Frontal cortex (tissue), 4 donors: ENCODE data around the gene RAP2B. TPM values are rescaled to one million over a fixed set of nuclear protein-coding genes. Genes with fewer than 3 reads are reported as not detected.
"Not testable (repeated sequence)": the region's sequence is repeated elsewhere in the genome, so short reads cannot be mapped to it uniquely, and the experiment has no call there.

Source experiments
- DNase-seq, 2 donors: peaks; one replicate each; pipeline ENCODE4 v3.0.0; 2012; ENCODE audit warnings: low spot score in 2 of 2
- FAIRE-seq: peaks from 2 replicates; lab custom pipeline; 2012; peaks lifted over from hg19 to GRCh38; lab: Jason Lieb, UNC
- total RNA-seq: library from RNA; depleted of rRNA; stranded (reverse); fragments of >200 nt; gene quantifications from one replicate; pipeline ENCODE4 v1.2.3, GENCODE V29; 2014
- donor health status: control.
- donor health status: control.
- donor health status: control.

The RAP2B gene
- 42.8 TPM for total RNA-seq

DNA sequence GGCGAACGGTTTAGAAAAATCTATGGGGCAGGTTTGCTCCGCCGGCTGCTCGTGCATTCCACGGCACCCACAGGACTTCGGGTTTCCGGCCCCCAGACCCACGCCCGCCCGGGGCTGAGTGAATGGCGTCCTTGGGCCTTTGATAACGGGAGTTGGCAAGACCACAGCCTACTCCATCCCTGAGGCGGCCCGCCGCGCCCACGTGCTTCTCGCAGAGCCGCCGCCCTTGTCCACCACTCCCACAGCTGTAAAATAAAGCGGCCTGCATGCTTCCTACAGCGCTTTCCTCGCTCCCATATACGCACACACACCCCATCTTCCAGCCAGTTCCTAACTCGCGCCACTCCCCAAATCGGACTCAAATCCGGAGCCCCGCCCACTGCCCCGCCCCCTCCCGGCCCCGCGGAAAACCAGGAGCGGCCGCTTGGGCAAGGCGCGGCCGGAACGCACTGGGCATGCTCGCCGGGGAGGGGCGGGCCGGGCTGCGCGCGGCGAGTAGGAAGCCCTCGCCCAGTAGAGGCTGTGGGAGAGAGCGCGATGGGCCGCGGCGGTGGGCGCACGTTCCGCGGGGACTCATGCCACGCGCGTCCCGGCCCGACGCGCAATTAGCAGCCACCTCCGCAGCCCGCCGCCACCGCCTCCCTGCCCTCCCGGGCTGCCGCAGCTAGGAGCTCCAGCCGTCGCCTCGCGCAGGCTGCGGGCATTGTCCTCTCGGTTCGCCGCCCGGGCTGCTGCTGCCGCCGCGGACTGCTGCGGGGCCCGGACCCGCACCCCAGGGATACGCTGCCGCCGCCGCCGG, at the start of gene RAP2B:
RAP2B (plus strand) TSS at position 513 of the 799 bp plus-strand sequence. CDS start 468 bp downstream, outside the sequence.
- DNase-seq (peak; percentile 92 to 97), FAIRE-seq (no peak)

DNA sequence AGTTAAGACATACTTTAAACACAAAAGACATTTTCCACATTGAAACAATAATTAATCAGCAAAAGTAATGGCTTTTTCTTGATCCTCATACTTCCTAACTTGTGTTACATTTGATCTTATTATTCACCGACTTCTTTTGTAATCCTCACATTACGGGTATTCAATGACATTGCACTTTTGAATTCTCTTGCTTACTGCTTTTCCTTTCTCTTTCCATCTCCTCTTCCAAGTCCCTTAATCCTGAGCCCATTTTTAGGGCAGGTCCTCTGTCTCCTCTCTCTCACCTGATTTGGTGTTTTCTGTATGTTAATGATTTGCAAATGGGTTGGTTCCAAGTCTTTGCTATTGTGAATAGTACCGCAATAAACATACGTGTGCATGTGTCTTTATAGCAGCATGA, 48.5 kb upstream of the RAP2B start:
- DNase-seq: no peak
- no peak for FAIRE-seq

DNA sequence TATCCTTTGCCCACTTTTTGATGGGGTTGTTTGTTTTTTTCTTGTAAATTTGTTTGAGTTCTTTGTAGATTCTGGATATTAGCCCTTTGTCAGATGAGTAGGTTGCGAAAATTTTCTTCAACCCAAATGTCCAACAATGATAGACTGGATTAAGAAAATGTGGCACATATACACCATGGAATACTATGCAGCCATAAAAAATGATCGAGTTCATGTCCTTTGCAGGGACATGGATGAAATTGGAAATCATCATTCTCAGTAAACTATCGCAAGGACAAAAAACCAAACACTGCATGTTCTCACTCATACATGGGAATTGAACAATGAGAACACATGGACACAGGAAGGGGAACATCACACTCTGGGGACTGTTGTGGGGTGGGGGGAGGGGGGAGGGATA, 47.8 kb upstream of the RAP2B start:
- not testable (repeated sequence) for DNase-seq, FAIRE-seq

DNA sequence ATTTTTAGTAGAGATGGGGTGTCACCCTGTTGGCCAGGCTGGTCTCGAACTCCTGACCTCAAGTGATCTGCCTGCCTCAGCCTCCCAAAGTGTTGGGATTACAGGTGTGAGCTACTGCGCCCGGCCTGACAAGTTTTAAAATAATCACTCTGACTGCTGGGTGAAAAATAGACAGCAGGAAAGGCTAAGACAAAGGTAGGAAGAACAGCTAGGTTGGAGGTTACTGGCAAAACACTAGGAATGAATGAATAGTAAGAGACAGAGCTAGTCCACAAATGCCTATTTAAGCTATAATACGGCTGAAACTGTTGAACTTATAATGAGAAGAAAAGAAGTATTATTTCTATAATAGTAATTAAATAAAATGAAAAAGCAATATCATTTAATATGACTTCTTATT, 46.7 kb upstream of the RAP2B start:
- no peak for DNase-seq

DNA sequence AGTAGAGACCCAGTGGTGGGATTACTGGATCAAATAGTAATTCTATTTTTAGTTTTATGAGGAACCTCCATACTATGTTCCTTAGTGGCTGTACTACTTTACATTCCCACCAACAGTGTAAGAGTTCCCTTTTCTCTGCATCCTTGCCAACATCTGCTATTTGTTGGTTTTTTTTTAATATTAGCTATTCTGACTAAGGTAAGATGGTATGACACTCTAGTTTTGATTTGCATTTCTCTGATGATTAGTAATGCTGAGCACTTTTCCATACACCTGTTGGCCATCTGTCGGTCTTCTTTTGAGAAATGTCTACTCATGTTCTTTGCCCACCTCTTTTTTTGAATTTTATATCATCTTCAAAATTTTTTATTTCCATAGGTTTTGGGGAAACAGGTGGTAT, 34.2 kb upstream of the RAP2B start:
- no peak for DNase-seq
- no peak for FAIRE-seq

More for the DNA sequence above, 46.7 kb upstream of the RAP2B start:
- FAIRE-seq: no peak

DNA sequence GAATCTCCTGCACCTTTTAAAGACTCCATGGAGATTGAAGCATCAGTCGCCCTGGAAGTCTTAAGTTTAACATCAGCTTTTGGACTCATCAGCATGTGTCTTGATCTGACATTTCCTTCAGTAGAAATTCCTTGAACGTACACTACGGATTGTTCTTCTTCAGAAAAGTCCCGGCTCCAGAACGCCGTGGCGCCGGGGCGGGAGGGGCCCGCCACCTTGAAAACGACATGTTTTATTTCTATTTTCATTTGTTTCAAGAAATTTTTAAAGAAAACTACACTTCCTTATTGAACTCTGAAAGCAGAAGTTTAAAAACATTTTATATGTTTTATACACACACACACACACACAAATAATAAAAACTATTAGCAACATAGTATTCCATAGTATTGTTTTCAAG, 32.6 kb upstream of the RAP2B start:
- no peak for FAIRE-seq
- DNase-seq: no peak

DNA sequence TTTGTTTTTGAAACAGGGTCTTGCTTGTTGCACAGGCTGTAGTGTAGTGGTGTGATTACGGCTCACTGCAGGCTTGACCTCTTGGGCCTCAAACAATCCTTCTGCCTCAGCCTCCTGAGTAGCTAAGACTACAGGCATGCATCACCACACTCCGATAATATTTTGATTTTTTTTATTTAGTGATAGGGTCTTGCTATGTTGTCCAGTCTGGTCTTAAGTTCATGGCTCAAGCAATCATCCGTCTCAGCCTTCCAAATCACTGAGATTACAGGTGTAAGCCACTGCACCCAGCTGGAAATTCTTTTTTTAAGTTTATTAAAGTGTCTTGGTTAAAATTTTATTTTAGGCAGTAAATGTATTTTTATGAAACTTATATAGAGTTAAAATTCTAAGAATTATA, 32.2 kb upstream of the RAP2B start:
- no peak for FAIRE-seq

DNA sequence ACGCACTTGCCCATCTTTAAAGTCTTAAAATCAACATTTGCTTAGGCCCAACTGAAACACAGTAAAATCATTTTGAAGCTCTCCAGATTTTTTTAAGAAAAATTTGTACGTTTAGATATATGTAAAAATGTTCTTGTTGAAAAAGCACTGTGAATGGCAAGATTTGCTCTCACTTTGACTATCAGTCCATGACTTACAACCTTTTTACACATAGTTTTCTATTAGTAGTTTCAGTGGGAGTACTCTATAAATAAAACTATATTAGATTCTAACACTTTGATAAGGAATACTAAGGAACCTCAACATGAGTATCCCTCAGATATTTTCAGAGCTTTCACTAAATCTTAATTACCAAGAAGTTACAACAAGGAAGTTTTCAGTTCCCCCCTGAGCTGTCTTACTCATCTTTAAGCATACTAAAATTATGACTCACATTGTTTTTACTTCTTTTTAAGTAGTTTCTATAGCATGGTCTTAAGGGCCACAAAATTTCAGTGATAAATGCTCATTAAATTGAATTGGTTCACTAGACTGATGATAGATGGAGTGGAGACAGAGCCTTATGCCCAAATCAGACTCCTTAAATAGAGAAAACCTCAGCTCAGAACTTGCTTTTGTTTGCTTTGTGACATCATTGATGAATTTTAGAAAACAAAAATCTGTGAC, 31.6 kb upstream of the RAP2B start:
- no peak for DNase-seq
- no peak for FAIRE-seq

More for the DNA sequence above, 32.2 kb upstream of the RAP2B start:
- DNase-seq: no peak

DNA sequence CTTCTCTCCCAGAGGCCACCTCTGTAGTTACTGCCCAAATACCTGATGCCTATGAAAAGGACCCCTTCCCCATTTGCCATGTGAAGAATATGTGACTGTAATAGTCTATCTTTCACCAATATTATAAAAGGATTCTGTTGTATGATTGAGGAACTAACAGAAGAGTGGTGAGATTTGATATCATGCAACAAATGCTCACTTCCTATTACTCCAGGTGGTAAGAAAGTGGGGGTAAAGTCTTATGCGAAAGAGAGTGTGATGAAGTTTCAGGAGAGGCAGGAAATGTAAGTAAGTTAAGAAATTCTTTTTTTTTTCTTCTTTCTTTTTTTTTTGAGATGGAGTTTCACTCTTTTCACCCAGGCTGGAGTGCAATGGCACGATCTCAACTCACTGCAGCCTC, 24.4 kb upstream of the RAP2B start:
- FAIRE-seq: no peak
- DNase-seq: no peak

DNA sequence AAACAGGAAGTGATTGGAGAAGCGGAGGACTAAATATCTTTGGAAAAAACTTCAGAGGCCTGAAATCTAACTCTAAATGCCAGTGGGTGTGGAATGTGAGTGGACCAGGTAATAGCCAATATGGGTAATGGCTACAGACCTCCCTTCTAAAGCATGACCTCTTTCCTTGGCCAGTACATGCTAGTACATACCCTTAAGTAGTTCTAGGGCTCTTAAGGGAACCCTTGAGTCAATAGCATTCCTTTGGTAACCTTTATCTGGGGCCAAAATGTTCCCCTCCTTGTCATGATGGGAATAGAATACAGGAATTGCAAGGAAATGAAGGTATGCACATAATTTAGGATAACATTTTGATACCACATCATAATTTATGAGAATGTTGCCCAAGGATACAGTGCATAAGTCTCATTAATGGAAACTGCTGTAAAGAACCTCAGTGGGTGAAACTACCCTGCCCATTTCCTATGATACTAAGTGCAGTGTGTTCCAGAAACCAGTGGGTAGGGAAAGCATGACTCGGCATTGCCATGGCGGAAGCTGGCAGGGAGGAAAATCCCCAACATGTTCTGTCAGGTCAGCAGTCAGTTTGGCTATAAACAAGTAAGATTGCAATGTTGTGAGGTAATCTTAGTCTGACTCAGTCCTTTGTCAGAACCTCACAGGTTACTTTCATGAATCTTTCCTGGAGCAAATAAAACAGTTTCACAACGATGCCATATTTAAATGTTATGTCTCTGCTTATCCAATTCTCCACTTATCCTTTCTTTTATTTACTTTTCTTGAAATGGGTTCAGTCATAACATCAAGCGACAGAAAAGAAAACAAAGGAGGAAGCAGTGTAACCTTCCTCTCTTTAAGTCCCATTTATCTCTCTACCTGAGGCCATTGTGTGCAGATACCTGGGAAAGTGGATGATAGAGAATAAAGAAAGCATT, 23.5 kb upstream of the RAP2B start:
- DNase-seq (no peak), FAIRE-seq (no peak)

DNA sequence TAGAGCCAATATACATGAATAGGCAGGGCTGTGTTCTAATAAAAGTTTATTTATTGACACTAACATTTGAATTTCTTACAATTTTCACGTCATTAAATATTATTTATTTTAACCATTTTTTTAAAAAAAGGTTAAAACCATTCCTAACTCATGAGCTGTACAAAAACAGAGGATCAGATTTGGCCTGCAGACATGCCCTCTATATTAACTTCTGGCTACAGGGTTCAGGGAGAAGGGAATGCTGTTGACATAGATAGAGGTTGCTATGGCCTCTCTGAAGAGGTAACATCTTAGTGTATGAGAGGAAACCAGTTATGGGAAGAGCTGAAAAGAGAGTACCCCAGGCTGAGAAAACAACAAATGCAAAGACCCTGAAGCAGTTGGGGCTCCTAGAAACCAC, 19.1 kb upstream of the RAP2B start:
- no peak for FAIRE-seq

DNA sequence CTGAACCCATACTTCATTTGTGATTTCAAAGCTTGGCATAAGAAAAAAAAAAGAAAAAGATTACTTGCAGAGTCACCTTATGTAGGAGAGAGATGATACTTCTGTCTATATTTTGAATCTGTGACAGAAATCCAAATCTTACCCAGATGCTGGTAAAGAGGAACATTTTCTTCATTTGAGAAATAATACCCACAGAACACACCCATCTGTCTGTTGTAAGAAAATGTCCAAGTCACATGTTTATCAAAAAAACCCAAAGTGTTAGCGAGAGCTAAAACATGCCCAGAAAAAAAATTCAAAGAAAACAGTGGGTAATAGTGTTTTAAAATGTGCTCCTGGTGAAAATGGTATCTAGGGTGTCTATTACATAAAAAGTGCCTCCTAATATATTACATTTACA, 18.0 kb upstream of the RAP2B start:
- no peak for FAIRE-seq
- DNase-seq: no peak

More for the DNA sequence above, 19.1 kb upstream of the RAP2B start:
- no peak for DNase-seq

DNA sequence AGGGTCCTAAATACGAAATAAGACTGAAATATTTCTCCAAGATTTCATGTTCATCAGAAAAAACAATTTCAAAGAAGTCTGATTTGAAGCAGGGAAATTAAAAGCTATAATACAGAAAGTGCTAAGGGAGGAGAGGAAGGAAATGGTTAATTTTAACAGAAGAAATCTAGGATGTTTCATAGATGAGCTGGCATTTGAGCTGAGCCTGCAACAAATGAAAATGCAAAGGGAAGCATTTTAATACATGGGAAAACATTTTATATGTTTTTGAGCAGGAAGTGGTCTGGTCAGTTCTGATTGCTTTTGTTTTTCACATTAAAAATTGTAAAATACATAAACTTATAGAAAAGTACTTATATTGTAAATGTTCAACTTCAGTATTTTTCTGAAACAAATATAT, 17.2 kb upstream of the RAP2B start:
- DNase-seq (no peak), FAIRE-seq (no peak)

DNA sequence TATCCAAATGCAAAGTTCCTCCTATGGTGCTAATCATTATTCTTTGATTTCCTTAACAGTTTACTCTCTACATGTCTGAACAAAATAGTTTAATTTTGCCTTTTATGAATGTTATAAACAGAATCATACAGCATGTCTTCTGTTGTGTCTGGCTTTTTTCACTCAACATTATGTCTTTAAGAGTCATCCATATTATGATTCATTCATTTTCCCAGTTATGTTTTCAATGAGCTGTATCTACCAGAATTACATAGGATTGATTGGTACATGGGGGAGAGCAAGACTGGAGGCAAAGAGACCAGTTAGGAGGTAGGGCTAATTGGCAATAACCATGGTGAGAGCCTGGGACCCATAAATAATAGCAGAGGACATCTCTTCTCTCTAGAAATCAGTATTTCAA, 16.6 kb upstream of the RAP2B start:
- FAIRE-seq (no peak), DNase-seq (no peak)

DNA sequence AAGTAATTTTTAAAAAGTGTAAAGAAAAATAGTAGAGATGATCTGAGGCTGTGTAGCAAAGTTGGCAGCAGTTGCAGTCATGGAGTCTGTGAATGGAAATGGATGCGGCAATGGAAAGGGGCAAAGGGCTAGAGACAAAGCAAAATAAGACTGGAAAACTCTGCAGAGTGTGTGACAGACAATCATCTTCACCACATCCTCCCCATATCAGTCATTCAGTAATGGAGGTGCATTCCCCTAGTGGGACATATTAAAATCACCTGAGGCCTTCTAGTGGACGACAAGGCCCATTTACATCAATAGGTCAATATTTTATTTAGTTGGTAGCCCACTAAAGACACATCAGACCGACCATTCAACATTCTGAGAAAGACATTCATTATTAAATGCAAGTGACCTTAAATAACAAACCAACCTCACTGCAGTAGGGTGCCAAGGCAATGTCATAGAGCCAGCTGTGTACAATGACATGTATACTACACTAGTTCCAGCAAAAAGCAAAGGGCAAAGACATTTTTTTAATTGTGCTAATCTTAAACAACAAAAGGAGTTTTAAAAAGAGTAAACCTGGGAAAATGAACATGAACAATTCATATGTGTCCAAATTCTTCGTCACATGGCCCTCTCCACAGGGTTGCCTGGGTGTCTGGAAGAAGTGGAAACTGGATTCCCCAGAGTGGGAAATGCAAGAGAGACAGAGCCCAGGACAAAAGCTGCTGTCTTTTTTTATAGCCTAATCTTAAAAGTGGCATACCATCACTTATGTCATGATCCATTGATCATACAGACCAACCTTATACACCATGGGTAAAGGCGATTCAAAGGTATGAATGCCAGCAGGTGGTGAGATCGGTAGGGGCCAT, 15.6 kb upstream of the RAP2B start:
- DNase-seq: no peak
- no peak for FAIRE-seq

DNA sequence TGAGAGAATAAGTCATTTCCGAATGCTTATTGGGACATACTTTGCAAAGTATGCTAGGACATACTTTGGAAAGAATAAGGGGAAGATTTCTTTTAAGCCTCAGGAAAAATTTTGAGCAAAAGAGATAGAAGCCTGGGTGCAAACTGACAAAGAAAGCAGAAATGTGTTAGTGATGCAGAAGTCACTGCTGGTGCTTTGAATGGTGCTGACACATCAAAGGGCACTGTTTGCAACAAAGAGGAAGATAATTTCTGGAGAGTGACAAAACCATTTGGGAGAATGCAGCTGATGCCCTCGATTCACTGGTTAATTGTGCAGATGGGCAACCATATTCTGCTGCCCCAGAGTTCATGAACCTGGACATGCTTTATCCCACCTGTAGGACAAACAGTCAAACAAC, 11.0 kb upstream of the RAP2B start:
- DNase-seq (no peak), FAIRE-seq (no peak)

DNA sequence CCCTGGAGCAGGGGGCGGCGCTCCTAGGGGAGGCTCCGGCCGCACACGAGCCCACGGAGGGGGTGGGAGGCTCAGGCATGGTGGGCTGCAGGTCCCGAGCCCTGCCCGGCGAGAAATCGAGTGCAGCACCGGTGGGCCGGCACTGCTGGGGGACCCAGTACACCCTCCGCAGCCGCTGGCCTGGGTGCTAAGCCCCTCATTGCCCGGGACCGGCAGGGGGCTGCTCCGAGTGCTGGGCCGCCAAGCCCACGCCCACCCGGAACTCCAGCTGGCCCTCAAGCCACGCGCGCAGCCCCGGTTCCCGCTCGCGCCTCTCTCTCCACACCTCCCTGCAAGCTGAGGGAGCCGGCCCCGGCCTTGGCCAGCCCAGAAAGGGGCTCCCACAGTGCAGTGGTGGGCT, 6.2 kb upstream of the RAP2B start:
- DNase-seq, FAIRE-seq: not testable (repeated sequence)

DNA sequence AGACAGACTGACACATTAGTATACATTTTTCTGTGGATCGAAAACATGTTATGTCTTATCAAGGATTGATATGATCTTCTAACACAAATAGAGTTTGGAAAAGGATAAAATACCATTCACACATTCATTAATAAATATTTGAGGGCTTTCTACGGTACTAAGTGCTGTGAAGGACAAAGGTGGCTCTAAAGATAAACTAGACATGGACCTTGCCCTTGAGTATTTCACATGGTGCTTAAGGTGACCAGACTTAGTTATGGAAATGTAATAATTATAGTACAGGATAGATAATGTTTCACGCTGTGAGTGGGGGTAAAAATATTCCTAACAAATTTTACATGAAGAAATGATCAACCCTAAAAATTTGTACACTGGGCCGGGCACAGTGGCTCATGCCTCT, 3.8 kb upstream of the RAP2B start:
- FAIRE-seq: no peak

DNA sequence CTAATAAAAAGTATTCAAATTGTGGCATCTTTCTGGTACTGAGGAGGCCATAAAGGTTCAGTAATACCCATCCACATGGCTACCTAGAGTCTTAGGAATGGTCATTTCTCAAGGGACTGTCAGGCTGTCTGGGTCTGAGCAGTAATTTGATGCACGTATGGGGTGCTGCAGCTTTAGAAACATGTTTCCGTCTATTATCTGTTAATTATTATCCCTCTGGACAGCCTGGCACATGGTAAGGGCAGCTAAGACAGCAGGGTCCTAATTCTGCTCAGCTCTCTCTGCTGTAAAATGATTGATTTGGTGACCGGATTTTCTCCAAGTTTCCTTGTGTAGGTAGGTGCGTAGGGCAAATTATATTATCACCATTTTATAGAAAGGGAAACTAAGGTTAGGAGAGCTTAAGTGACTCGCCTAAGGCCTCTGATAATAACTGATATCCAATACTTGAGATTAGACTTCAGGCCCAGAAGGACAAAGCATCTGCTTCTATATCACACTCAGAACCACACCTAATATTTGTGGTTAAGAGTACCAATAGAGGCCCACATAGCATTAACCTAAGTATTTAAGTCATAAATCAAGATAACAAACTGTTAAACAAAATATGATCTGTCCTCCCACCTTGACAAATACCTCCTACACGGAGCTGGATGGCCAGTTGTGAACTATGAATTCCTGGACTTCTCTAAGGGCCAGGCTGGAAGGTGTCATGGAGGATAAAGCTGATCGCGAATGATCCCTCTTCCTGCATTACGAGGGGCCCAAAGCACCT, 2.9 kb upstream of the RAP2B start:
- FAIRE-seq (no peak), DNase-seq (no peak)

More for the DNA sequence above, 3.8 kb upstream of the RAP2B start:
- DNase-seq: no peak
